HG03066 (cell line): ENCODE data around the gene CLN3.
A peak's percentile ranks its signal among the peaks of the same experiment; 100 is the strongest.
"Not testable (repeated sequence)": the region's sequence is repeated elsewhere in the genome, so short reads cannot be mapped to it uniquely, and the experiment has no call there.

Experiments used
- ATAC-seq: cut with Tn5 transposase; IDR thresholded peaks from one replicate; pipeline ENCODE4 v1.9.1; 2021; ENCODE audit warnings: low read depth; ENCODE audit not compliant: unreplicated experiment

The CLN3 gene

DNA sequence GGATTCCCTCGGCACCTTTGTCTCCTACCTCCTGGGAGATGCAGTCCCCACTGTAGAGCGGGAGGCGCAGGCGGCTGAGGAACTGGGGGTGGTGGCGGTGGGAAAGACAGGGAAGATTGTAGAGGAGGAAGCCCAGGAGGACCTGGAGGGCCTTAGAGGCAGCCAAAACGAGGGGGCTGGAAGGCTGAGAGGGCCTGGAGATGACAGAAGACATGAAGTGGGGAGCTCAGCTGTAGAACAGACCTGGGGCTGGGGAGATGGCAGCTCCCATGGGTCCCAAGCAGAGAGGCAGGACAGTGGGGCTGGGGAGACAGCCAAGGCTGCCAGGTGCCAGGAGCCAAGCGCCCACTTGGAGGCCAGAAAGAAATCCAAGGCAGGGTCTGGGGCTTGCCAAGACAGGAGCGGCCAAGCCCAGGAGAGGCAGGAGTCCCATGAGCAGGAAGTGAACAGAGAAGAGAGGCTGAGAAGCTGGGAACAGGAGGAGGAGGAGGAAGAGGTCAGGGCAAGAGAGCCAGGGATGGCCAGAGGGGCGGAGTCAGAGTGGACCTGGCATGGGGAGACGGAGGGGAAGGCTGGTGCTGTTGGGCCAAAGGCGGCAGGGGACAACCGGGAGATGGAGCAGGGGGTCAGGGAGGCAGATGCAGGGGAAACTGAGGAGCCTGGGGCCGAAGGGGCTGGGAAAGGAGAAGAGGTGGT, 3.4 kb upstream of the CLN3 start:
- ATAC-seq: no peak

DNA sequence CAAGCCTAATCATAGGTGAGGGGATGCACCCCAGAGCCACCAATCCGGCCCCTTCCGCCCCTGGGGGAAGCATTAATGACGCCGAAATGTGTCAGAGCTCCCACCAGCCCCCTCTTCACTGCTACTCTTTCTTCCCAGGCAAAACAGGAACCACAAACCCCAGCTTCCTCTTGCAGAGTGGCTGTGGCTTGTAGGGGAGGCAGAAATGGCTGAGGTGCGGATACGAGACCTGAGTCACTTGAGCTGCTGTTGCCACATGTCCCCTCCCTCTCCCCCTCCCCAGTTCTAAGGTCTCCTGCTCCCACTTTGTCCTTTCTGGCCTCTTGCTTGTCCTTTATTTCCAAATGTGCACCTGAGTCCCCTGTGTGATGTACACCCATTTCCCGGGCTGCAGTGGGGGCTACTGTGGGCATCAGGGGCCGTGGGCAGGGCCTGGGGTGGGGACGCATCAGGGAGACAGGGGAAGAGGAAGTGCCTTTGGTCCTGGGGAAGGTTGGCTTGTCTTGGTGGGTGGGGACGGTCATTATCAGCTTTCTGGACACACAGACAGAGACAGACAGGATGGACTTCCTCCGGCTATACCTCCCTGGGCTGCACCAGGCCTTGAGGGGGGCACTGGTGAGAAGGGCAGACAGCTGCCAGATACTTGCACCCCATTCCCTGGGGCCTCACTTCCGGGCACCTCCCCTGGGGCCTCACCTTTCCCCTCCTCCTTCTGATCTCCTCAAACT, 2.4 kb upstream of the CLN3 start, which contains the start of gene APOBR:
Gene APOBR (plus strand): TSS at position 523 of the 731 bp plus-strand sequence. CDS start 39 bp downstream, at position 562.
- peak; percentile 45 for ATAC-seq

DNA sequence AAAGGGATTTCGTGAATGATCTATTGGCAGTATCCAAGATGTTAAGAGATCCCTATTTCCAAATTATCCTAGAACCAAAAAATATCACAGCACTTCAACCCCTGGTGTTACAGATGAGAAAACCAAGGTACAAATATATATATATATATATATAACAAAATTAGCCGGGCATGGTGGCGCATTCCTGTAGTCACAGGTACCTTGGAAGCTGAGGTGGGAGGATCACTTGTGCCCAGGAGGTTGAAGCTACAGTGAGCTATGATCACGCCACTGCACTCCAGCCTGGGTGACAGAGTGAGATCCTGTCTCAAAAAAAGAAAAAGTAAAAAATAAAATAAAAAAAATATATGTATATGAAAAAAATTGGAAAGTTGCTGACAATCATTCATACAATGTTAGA, 637 bp upstream of the CLN3 start:
- ATAC-seq: no peak

DNA sequence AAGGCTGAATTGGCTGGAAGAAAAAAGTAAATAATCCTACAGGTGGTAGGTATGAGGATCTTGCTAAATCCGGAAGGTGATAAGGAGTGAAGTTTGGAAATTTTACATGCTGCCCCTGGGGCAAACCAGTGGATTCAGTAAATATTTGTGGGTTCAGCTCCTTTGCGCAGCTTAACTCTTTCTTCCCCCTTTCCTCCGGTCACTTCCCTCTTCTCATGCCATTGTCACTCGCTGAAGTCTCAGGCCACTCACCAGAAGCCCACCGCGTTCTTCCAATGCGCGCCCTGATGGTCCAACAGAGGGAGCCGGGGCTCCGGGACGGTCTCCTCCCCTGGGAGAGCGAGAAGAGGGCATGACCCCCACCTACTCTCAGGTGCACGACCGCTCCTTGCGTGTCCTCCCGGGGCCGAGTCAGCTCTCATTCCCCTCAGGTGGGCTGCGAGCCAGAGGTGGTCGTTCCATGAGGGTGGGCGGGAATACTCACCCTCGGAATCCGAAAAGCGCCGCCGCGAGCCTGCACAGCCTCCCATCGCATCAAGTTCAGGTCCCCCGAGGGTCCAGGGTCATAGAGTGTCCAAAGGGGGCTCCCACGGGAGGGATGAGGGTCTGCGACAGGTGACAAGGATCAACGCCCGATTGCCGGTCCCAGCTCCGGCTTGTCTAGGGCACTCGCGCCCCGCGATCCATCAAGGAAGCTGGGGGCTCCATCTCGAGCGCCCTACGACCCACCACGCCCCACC, 474 bp downstream of the CLN3 start:
- ATAC-seq: no peak

DNA sequence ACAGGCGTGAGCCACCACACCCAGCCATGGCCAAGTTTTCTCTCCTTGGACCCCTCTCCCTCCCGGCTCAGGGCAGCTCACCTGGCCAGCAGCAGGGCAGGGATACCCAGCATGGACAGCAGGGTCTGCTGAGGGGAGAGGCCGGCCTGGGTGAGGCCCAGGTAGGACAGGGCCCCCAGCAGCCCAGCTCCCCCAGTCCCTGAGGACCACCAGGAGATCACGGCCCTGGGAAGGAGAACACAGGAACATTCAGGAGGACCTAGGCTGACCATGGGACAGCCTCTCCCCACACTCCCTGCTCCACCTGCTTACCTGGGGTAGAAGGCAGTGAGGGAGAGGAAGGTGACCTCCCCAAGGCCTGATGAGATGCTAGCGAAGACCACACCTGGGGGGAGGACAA, 5.6 kb downstream of the CLN3 start:
- no peak for ATAC-seq

DNA sequence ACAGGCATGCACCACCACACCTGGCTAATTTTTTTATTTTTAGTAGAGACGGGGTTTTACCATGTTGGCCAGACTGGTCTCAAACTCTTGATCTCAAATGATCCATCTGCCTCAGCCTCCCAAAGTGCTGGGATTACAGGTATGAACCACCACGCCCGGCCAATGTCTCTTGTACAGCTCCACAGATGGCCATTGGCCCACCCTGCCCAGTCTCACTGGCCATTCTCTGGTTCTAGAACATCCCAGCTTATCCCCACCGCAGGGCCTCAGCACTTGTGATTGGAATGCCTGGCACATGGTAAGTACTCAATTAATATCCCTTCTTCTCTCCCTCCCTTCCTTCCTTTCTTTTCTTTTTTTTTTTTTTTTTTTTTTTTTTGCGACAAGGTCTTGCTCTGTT, 8.5 kb downstream of the CLN3 start:
- not testable (repeated sequence) for ATAC-seq

DNA sequence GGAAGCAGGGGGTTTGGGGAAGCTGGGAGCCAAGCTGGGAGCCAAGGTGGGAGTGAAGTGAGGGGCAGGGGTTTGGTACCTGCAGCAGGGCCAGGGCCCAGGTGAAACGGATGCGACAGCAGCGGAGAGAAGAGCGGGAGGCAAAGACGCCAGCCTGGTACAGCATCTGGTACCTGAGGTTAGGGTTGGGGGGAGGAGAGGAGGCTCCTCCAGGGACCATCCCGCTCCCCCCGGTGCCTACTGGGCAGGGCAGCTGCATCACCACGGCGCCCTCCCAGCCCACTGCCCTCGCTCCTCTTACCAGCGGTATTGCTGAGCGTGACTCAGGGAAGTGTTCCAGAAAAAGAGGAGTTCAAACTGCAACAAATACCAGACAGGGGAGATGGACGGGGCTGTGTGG, 9.8 kb downstream of the CLN3 start:
- ATAC-seq: no peak

DNA sequence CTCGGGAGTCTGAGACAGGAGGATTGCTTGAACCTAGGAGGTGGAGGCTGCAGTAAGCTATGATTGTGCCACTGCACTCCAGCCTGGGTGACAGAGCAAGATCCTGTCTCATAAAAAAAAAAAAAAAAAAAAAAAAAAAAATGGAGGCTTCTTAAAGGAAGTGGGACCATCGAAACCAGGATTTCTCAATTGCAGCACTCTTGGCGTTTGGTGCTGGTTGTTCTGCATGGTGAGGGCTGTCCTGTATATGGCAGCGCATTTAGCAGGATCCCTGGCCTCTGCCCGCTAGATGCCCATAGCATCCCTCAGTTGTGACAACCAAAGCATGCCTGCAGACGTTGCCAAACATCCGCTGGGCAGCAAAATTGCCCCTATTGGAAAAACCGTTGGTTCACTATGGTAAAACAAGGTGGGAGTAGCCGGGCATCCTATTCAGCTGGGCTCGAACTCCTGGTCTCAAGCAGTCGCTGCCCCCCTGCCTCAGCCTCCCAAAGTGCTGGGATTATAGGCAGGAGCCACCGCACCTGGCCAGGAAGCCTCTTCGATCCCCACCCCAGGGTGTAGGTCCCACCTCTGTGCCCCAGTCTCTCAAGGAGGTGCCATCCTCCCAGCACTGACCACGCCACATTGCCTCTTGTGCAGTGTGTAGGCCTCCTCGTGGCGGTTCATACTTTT, 13.2 kb downstream of the CLN3 start:
- no peak for ATAC-seq

DNA sequence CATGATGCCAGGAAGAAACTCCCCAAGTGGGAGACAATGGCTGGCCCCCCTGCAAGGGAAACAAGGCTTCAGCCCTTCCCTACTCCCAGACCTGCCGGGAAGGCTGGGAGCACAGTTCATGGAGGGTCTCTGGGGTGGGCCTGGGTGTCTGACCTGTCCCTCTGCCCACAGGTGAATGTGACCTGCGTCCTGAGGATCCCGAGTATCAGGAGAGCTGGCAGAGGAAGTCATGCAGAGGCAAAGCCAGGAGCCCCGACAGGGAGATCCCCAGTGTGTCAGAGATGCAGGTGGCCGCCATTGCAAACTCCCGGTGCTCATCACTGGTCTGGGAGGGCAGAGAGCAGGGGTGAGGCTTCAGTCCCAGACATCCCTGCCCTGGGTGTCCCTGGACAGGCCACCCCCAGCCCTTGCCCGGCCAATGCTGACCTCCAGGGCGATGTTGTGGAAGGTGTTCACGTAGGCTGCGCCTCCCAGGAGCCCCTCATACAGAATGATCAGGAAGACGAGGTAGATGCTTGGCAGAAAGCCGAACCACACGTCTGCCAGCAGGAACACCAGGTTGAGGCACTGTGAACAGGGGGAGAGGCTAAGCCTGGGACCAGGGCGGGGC, 14.5 kb downstream of the CLN3 start:
- ATAC-seq: no peak

DNA sequence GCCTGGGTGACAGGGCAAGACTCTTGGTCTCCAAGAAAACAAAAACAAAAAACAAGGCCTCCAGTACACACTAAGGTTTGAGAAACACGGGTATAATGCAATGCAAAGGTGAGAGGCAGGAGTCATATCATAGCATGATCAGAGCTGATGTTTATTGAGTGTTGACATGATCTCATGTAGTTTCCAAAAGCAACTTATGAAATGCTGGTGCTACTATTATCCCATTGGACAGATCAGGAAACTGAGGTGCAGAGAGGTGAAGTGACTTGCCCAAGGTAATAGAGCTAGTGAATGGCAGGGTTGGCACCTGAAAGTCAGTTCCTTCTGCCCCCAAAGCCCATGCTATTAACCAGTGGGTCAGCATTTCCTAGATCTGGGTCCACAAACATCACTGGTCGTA, 16.7 kb downstream of the CLN3 start:
- no peak for ATAC-seq

DNA sequence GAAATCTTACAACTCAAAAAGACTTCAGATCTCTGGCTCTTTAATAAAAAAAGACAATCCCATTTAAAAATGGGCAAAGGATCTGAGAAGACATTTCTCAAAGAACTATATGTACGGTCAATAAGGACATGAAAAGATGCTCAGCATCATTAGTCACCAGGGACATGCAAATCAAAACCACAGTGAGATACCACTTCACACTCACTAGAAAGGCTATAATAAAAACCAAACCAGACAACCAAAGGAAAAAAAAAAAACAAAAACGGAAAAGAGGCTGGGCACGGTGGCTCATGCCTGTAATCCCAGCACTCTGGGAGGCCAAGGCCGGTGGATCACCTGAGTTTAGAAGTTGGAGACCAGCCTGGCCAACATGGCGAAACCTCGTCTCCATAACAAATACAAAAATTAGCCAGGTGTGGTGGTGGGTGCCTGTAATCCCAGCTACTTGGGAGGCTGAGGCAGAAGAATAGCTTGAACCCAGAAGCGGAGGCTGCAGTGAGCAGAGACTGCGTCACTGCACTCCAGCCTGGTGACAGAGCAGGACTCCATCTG, 18.1 kb downstream of the CLN3 start:
- ATAC-seq: no peak

DNA sequence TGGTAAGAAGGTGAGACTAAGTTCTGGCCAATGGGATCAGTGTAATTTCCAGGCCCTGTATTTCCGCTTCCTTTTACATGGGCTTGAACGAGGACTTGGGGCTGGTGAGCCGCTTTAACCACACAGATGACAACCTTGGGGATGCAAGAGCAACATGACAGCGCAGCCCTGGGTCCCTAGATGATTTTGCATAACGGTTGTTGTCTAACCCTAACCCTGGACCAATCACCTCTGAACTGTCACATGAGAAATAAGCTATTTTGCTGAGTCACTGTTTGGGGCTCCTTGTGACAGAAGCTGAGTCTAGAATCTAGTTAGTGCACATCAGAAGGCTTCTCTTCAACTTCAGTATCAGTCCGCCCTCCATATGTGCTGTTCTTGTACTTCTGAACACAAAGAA, 44.8 kb downstream of the CLN3 start:
- ATAC-seq: not testable (repeated sequence)

DNA sequence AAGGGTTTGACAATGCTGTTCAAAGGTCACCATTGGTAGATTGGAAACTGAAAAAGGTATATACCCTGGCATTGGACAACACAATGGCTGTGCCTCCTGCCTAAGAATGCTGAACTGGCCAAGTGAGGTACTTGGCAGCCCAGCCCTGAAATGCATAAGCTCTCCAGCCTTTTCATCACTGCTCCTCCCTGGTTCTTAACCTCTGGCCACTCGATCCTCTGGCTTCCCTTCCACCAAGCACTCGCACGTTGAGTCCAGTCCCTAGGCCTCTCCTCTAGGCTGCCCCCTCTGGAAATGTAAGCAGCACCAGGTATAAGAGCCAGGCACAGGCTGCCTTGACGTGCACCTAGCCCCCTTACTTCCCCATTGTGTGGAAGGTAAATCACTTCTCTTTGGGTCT, 45.5 kb downstream of the CLN3 start:
- not testable (repeated sequence) for ATAC-seq

DNA sequence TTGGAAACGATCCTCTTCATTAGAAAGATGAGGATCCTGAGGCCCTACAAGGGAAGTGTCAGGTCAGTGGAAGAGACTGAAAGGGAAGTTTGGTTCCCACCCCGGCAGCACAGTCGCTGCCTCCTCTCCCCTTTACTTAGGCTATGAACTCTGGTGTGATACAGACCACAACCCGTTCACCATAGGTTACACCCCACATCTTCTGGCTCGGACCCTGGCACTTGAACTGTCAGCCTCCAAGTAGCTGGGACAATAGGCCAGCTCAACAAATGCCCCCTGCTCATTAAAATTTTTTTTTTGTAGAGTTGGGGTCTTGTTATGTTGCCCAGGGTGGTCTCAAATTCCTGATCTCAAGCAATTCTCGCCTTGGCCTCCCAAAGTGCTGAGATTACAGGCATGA, 47.9 kb downstream of the CLN3 start:
- ATAC-seq: not testable (repeated sequence)

DNA sequence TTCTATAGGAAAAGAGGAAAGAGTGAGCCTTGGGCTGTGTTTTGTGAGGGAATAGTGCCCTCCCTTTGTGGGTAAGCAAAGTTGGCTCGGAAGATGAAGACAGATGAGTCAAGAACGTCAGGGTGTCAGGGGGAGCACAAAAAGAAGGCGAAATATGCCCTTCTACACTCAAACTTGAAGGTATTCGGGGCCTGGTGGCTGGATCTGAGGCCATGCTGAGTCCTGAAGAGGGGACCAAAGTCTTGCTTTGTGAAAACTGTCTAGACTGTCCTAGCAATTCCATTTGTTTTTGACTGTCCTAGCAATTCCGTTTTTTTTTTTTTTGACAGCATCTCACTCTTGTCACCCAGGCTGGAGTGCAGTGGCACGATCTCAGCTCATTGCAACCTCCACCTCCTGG, 53.0 kb downstream of the CLN3 start:
- ATAC-seq: not testable (repeated sequence)

DNA sequence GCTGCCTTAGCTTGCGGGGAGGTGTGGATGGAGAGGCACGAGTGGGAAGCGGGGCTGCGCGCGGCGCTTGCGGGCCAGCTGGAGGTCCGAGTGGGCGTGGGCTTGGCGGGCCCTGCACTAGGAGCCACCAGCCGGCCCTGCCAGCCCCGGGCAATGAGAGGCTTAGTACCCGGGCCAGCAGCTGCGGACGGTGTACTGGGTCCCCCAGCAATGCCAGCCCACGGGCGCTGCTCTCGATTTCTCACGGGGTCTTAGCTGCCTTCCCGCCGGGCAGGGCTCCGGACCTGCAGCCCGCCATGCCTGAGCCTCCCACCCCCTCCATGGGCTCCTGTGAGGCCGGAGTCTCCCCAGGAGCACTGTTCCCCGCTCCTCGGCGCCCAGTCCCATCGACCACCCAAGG, 56.5 kb downstream of the CLN3 start:
- not testable (repeated sequence) for ATAC-seq
